ENCODE data around the gene PERM1.

The PERM1 gene

DNA sequence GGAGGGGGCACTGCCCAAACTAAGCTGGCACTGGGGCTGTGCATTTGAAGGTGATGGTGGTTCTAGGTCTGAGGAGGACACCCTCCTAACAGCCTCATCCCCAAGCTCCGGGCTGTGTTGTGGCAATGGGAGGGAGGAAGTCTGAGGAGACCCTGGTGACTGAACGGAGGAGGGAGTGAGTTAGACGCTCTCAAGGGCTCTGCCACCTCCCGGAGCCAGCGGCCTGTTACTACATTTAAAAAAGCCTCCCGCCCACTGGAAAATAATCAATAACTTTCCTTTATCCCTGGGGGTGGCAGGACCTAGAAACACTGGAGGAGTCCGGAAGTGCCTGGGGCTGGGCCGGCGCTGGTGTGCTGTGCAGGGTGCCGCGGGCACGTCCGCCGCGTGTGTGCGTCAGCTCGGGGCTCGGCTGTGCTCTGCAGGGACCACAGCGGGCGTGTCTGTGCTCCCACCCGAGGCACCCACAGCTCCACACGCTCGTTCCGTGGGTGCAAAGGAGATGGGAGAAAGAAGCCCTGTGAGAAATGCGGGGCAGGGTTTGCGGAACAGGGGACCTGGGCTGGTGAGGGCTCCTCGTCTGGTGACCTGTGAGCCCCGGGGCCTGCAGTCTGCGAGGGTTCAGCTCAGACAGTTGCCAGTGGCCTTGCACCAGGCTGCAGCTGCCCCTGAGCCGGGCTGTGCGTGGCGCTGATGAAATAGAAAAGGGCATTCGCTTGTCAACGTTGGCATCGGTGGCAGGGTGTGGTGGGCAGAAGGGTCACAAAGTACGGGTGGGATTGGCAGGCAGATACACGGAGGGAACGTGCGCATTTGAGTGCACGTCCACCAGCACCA lies 52.9 kb downstream of the PERM1 start:
- DNase-seq (ENCODE audit: low read depth, low spot score): no peak
- H3K4me3 ChIP-seq (ENCODE audit: low read length): no peak overlapping the region

DNA sequence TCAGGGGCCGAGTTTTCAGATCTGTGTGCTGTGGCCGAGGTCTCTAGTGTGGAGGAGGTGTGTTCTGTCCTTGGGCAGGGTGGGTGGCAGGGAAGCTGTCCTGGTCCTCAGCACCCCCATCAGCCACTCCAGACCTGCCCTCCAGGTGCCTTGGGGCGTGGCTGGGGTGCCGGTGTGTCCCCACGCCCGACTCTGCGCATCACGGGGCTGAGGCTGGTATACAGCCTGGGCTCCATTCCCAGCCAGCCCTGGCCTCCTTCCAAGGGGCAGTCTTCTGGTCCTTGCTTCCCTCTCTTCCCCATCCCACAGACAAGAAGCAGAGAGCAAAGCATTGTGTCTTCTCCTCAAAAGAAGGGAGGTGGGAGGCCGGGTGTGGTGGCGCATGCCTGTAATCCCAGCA lies 54.1 kb downstream of the PERM1 start:
- no peak for DNase-seq (ENCODE audit: low read depth, low spot score)
- no peak overlapping the region for H3K4me3 ChIP-seq (ENCODE audit: low read length)

DNA sequence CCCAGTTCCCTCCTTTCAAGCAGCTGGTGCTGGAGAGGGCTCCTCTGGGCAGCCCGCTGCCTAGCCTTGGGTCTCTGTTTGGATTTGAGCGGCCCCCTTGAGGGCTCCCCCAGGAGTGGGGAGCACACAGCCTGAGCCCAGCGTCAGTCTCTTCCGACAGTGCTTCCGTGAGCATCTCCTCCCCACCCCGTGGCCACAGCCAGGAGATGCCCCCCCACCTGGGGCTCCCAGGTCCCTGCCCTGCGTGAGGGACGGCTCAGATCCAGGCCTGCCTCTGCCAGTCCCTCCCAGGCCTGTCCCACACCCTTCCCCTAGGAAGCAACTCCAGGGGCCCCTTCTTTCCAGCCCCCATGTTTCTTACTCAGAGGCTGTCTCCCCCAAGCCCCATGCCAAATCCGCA lies 54.7 kb downstream of the PERM1 start:
- DNase-seq (ENCODE audit: low read depth, low spot score): no peak
- H3K4me3 ChIP-seq (ENCODE audit: low read length): no peak overlapping the region

DNA sequence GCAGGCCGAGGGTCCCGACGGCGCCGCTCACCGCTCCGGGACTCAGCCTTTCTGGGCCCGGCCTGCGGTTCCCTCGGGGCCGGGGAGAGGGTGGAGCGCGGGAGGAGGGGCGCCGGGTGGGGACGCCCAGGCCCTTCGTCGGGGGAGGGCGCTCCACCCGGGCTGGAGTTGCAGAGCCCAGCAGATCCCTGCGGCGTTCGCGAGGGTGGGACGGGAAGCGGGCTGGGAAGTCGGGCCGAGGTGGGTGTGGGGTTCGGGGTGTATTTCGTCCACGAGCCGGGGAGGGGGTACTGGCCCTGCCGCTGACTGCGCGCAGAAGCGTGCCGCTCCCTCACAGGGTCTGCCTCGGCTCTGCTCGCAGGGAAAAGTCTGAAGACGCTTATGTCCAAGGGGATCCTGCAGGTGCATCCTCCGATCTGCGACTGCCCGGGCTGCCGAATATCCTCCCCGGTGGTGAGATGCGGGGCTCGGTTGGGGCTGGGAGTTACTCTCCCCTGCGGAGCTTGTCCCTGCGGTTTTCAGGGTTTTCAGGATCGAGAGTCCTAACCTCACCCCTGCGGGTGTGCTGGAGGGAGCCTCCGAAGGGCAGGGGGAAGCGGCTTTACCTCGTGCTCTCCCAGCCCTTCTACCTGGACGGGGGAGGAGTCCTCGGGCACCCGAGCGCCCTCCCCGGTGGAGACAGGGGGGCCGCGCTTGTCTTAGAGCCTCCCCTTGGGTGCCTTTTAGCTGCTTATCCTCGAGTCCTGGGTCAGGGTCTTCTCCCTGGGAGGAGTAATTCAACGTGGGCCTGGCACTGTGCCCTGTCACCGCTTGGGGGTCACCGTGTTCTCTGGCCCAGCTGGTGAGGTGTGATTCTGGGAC lies 56.1 kb downstream of the PERM1 start:
- H3K4me3 ChIP-seq (ENCODE audit: low read length): no peak overlapping the region; the same call in 1 of the 2 replicates
- DNase-seq (ENCODE audit: low read depth, low spot score): no peak
